C4-2B (cell line): ENCODE data around the gene RHOA.
"Not testable (repeated sequence)": the region's sequence is repeated elsewhere in the genome, so short reads cannot be mapped to it uniquely, and the experiment has no call there.

Experiments used
- H3K27ac ChIP-seq: fragments of 450-650 bp; 2 replicates; pipeline ENCODE4 v1.5.1; 2017
- CTCF ChIP-seq: fragments of 450-650 bp; conservative IDR thresholded peaks from 2 replicates; pipeline ENCODE4 v1.5.1; 2017; ENCODE audit warnings: mild to moderate bottlenecking
- ZFX ChIP-seq: fragments of 450-650 bp; IDR thresholded peaks from 2 replicates; pipeline ENCODE4 v1.6.1; 2017

RHOA gene

GRCh38 chr3:49410846-49411534 lies 786 bp downstream of the RHOA start:
- H3K27ac ChIP-seq = peak overlapping the region; percentile 94
- TF ChIP-seq CTCF = no peak

- TF ChIP-seq CTCF = no peak
- TF ChIP-seq ZFX = no peak
- H3K27ac ChIP-seq = no peak overlapping the region
Observed at GRCh38 chr3:49410066-49410845, 1.5 kb downstream of the RHOA start.

GRCh38 chr3:49406571-49407565 lies 4.9 kb downstream of the RHOA start:
- TF ChIP-seq CTCF (no peak), ZFX (no peak)
- no peak overlapping the region for H3K27ac ChIP-seq

GRCh38 chr3:49405570-49405969 lies 6.2 kb downstream of the RHOA start:
- not testable (repeated sequence) for H3K27ac ChIP-seq

GRCh38 chr3:49403891-49404290 lies 7.9 kb downstream of the RHOA start:
- H3K27ac ChIP-seq = no peak overlapping the region
- TF ChIP-seq ZFX = no peak
- no peak for TF ChIP-seq CTCF

- TF ChIP-seq ZFX (no peak), CTCF (no peak)
Observed at GRCh38 chr3:49401766-49402165, 10.0 kb downstream of the RHOA start.

GRCh38 chr3:49399461-49399860 lies 12.3 kb downstream of the RHOA start:
- no peak for TF ChIP-seq ZFX
- TF ChIP-seq CTCF = no peak
- H3K27ac ChIP-seq = no peak overlapping the region

More at GRCh38 chr3:49401766-49402165, 10.0 kb downstream of the RHOA start:
- no peak overlapping the region for H3K27ac ChIP-seq
